Retinal pigment epithelial cell (primary cell): ENCODE results near the gene HEPACAM.

ENCODE experiments used
- DNase-seq: peaks from one replicate; pipeline ENCODE4 v3.0.0-alpha.2; 2010; ENCODE audit warnings: low read depth
- H3K4me3 ChIP-seq: 2 replicates; pipeline ENCODE4 v1.5.1; 2011; ENCODE audit warnings: mild to moderate bottlenecking, low read length, control low read depth, moderate library complexity
- TF ChIP-seq, protein P1 (sequence below): conservative IDR thresholded peaks from 2 replicates; pipeline ENCODE4 v1.5.1; 2011; ENCODE audit warnings: low read depth, low read length, control low read depth, inconsistent platforms

Gene HEPACAM

GRCh38 chr11:124884869-124885479 lies 50.9 kb downstream of the HEPACAM start:
- no peak overlapping the region for H3K4me3 ChIP-seq
- no peak for DNase-seq
- TF ChIP-seq, protein P1, sequence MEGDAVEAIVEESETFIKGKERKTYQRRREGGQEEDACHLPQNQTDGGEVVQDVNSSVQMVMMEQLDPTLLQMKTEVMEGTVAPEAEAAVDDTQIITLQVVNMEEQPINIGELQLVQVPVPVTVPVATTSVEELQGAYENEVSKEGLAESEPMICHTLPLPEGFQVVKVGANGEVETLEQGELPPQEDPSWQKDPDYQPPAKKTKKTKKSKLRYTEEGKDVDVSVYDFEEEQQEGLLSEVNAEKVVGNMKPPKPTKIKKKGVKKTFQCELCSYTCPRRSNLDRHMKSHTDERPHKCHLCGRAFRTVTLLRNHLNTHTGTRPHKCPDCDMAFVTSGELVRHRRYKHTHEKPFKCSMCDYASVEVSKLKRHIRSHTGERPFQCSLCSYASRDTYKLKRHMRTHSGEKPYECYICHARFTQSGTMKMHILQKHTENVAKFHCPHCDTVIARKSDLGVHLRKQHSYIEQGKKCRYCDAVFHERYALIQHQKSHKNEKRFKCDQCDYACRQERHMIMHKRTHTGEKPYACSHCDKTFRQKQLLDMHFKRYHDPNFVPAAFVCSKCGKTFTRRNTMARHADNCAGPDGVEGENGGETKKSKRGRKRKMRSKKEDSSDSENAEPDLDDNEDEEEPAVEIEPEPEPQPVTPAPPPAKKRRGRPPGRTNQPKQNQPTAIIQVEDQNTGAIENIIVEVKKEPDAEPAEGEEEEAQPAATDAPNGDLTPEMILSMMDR = no peak

DNA sequence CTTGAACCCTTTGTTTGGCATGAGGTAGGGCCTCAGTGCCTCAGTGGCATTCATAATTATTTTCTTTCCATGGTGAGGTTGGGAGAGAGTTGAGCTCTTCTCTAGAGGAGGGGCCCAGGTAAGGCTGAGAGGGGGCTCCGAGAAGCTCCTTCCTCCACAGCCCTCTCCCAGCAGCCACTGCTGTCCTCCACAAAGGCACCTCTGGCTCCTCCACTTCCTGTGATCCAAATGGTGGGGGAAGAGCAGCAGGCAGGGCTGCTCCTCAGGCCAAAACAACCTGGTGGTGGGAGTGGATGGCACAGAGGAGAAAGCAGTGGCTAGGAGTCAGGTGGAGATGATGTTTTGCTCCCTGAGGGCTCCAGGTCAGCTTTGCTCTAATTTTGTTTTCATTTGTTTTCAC lies 51.5 kb downstream of the HEPACAM start:
- TF ChIP-seq, protein P1 = no peak
- no peak for DNase-seq
- H3K4me3 ChIP-seq = no peak overlapping the region

- TF ChIP-seq, protein P1 = no peak
- no peak overlapping the region for H3K4me3 ChIP-seq
- DNase-seq = no peak
Observed at GRCh38 chr11:124882339-124883071, 53.3 kb downstream of the HEPACAM start.

DNA sequence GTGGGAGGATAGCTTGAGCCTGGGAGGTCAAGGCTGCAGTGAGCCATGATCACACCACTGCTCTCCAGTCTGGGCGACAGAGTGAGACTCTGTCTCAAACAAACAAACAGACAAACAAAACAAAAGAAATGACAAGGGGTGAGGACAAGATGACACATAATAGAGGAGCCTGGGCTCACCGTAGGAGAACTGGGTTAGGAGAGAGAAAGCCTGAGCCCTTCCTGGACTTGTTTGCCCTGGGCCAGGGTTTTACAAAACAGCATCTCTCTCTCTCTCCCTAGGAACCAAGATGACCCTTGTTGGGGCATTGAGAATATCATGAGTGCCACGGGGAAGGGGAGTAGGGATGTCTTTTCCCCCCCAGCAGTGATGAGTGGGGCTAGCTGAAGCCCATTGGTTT lies 54.9 kb downstream of the HEPACAM start:
- TF ChIP-seq, protein P1 = no peak
- no peak overlapping the region for H3K4me3 ChIP-seq
- no peak for DNase-seq

- TF ChIP-seq, protein P1 = no peak
- no peak for DNase-seq
- no peak overlapping the region for H3K4me3 ChIP-seq
Observed at GRCh38 chr11:124880290-124880611, 55.6 kb downstream of the HEPACAM start.

GRCh38 chr11:124879493-124880289 lies 56.2 kb downstream of the HEPACAM start:
- TF ChIP-seq, protein P1 = no peak
- H3K4me3 ChIP-seq = no peak overlapping the region
- DNase-seq = no peak
